Naive thymus-derived CD4-positive, alpha-beta T cell (primary cell): ENCODE measurements around the gene PIK3CD. TPM values are rescaled to one million over a fixed set of nuclear protein-coding genes. Genes with fewer than 3 reads are reported as not detected.
"Not testable (repeated sequence)": the region's sequence is repeated elsewhere in the genome, so short reads cannot be mapped to it uniquely, and the experiment has no call there.

Source experiments
- ATAC-seq: fragments of 150-1000 bp; cut with Tn5 transposase; 2 replicates; pipeline ENCODE4 v1.10.0; 2021; ENCODE audit warnings: mild to moderate bottlenecking, moderate library complexity
- CTCF ChIA-PET: fragments of 350-600 bp; sonication (Branson Sonifier 250); formaldehyde crosslinking; loops from one replicate; lab custom pipeline; 2021; ENCODE audit warnings: antibody characterized with exemption; lab: Charles Lee
- POLR2A ChIA-PET: fragments of 350-600 bp; sonication (Branson Sonifier 250); formaldehyde crosslinking; loops from one replicate; lab custom pipeline; 2021; ENCODE audit warnings: antibody characterized with exemption, inconsistent platforms; lab: Charles Lee
- DNase-seq, 9 donors: peaks; one replicate each; pipeline versions ENCODE4 v3.0.0 to v3.0.0-alpha.2; 2020 to 2022; ENCODE audit warnings: mixed read lengths in 1 of 9
- H3K27ac ChIP-seq: one replicate; pipeline ENCODE4 v1.7.0; 2013; ENCODE audit warnings: mild to moderate bottlenecking, low read depth, low read length, moderate library complexity
- H3K27me3 ChIP-seq, 2 donors: one replicate each; pipeline ENCODE4 v1.7.0; 2013; ENCODE audit warnings: low read length in 2 of 2, mild to moderate bottlenecking in 2 of 2, moderate library complexity in 2 of 2; ENCODE audit not compliant: control insufficient read depth in 2 of 2, insufficient read depth in 2 of 2
- H3K36me3 ChIP-seq, 3 experiments: 1 replicate in 2 of 3; 2 replicates in 1 of 3; pipeline ENCODE4 v1.7.0; 2013; ENCODE audit warnings: low read length in 3 of 3, mild to moderate bottlenecking in 3 of 3, moderate library complexity in 1 of 3; ENCODE audit not compliant: insufficient read depth in 3 of 3, control insufficient read depth in 2 of 3
- H3K4me1 ChIP-seq, 2 donors: one replicate each; pipeline ENCODE4 v1.7.0; 2013; ENCODE audit warnings: low read length in 2 of 2, mild to moderate bottlenecking in 2 of 2, moderate library complexity in 1 of 2; ENCODE audit not compliant: control insufficient read depth in 2 of 2, insufficient read depth in 2 of 2
- H3K4me3 ChIP-seq: 2 replicates; pipeline ENCODE4 v1.7.0; 2013; ENCODE audit warnings: mild to moderate bottlenecking, low read length
- H3K9me3 ChIP-seq, 3 experiments: 1 replicate in 2 of 3; 2 replicates in 1 of 3; pipeline ENCODE4 v1.7.0; 2013; ENCODE audit warnings: low read length in 3 of 3; ENCODE audit not compliant: control insufficient read depth in 2 of 3
- H3K27ac Mint-ChIP-seq, 9 donors: one replicate each; pipeline ENCODE4 v1.8.0; 2020 to 2022; ENCODE audit warnings: mixed read lengths in 9 of 9, mild to moderate bottlenecking in 8 of 9, moderate library complexity in 5 of 9, inconsistent platforms in 2 of 9
- H3K27me3 Mint-ChIP-seq, 5 donors: one replicate each; pipeline ENCODE4 v1.8.0; 2021 to 2022; ENCODE audit warnings: mixed read lengths in 5 of 5, mild to moderate bottlenecking in 1 of 5
- H3K36me3 Mint-ChIP-seq, 5 donors: one replicate each; pipeline ENCODE4 v1.8.0; 2020 to 2022; ENCODE audit warnings: mixed read lengths in 5 of 5, mild to moderate bottlenecking in 3 of 5, inconsistent platforms in 1 of 5
- H3K4me1 Mint-ChIP-seq, 7 donors: one replicate each; pipeline ENCODE4 v1.8.0; 2020 to 2022; ENCODE audit warnings: mixed read lengths in 7 of 7, mild to moderate bottlenecking in 3 of 7, inconsistent platforms in 1 of 7
- H3K4me3 Mint-ChIP-seq, 10 donors: one replicate each; pipeline ENCODE4 v1.8.0; 2020 to 2022; ENCODE audit warnings: mild to moderate bottlenecking in 10 of 10, mixed read lengths in 10 of 10, moderate library complexity in 6 of 10, inconsistent platforms in 2 of 10
- H3K9me3 Mint-ChIP-seq, 11 donors: one replicate each; pipeline ENCODE4 v1.8.0; 2020 to 2022; ENCODE audit warnings: mixed read lengths in 11 of 11, mild to moderate bottlenecking in 4 of 11, inconsistent platforms in 1 of 11, moderate library complexity in 1 of 11
- intact Hi-C, 2 donors: fragments of 100-400 bp; cut with micrococcal nuclease; formaldehyde crosslinking; loops; one replicate each; pipeline ENCODE4 v1.15.1; 2023
- polyA plus RNA-seq, 2 donors: library from polyadenylated mRNA; unstranded; fragments of 300-500 nt; fragmentation: Illumina TruSeq; gene quantifications; one replicate each; pipeline ENCODE4 v1.2.3, GENCODE V29; 2021
- total RNA-seq, 6 experiments: library from RNA in 5 of 6; stranded (reverse) in 5 of 6; gene quantifications; 1 replicate in 5 of 6; 2 replicates in 1 of 6; pipeline ENCODE4 v1.2.3 and lab custom pipeline; 2021 to 2026

Gene PIK3CD
- total and polyA plus RNA-seq, 7 experiments from 2014 or later, result 74.9 to 313 (median 280) TPM

GRCh38 chr1:9744106-9744799 lies 92.7 kb downstream of the PIK3CD start:
- no peak overlapping the region for H3K4me3 Mint-ChIP-seq
- H3K9me3 ChIP-seq, result no peaks in the 10 kb centered on the region
- H3K4me3 ChIP-seq, result no peak overlapping the region
- H3K27ac ChIP-seq, result no peak overlapping the region
- POLR2A ChIA-PET, result interaction anchor here (0.7 to 1.1 kb wide), 3 partner anchors 15 to 269 kb away, joined by 3 to 5 read pairs (median 3); partner anchors contain the start of gene NMNAT1
- H3K9me3 Mint-ChIP-seq, result peaks cover 0 to 4% (median 0%) of the 10 kb centered on the region in 11 donors
- peaks cover 0 to 4% (median 0%) of the 10 kb centered on the region in 7 donors for H3K4me1 Mint-ChIP-seq
- H3K36me3 ChIP-seq, result peaks cover 12 to 73% (median 17%) of the 10 kb centered on the region in 3 experiments
- intact Hi-C loops, result no loop called here
- H3K27ac Mint-ChIP-seq, result peak overlapping the region in 1 of 9 donors; percentile 43
- H3K27me3 ChIP-seq, result no peaks in the 10 kb centered on the region
- ATAC-seq (no peak), DNase-seq (no peak)
- H3K4me1 ChIP-seq, result no peaks in the 10 kb centered on the region
- H3K36me3 Mint-ChIP-seq, result peaks cover 0 to 57% (median 17%) of the 10 kb centered on the region in 5 donors
- CTCF ChIA-PET, result interaction anchor here (1.2 kb wide), 1 partner anchor 17 kb away, joined by 3 read pairs; no protein-coding TSS in a partner anchor
- H3K27me3 Mint-ChIP-seq, result no peaks in the 10 kb centered on the region

DNA sequence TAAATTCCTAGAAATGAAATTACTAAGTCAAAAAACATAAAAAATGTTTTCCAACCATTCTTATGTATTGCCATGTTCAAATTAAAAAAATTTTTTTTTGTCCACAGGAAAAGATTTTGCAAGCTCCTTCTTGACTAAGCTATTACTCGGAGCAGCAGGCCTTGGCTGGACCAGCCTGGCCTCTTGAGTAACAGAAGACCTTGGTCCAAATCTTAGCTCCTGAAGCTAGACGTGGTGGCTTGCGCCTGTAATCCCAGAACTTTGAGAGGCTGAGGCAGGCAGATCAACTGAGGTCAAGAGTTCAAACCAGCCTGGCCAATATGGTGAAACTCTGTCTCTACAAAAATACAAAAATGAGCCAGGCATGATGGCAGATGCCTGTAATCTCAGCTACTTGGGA lies 94.7 kb downstream of the PIK3CD start:
- Histone ChIP-seq H3K4me3 (no peak overlapping the region), H3K4me1 (no peaks in the 10 kb centered on the region), H3K27me3 (no peaks in the 10 kb centered on the region), H3K27ac (no peak overlapping the region), H3K9me3 (no peaks in the 10 kb centered on the region), H3K36me3 (peaks cover 0 to 67% (median 14%) of the 10 kb centered on the region in 3 experiments)
- ChIA-PET CTCF (interaction anchor here (1.2 to 1.3 kb wide), 2 partner anchors 16 to 22 kb away, joined by 3 to 4 read pairs; no protein-coding TSS in a partner anchor), POLR2A (interaction anchor here (1.2 to 1.4 kb wide), 2 partner anchors 11 to 29 kb away, joined by 3 to 4 read pairs; no protein-coding TSS in a partner anchor)
- peaks cover 0 to 4% (median 0%) of the 10 kb centered on the region in 7 donors for H3K4me1 Mint-ChIP-seq
- peaks cover 0 to 57% (median 21%) of the 10 kb centered on the region in 5 donors for H3K36me3 Mint-ChIP-seq
- no peaks in the 10 kb centered on the region for H3K27me3 Mint-ChIP-seq
- H3K4me3 Mint-ChIP-seq, result no peak overlapping the region
- intact Hi-C loops, result no loop called here
- peak overlapping the region in 2 of 9 donors; percentile 12 to 38 for H3K27ac Mint-ChIP-seq
- no peak for ATAC-seq
- peaks cover 0 to 2% (median 0%) of the 10 kb centered on the region in 11 donors for H3K9me3 Mint-ChIP-seq
- DNase-seq, result no peak

- intact Hi-C loops, result no loop called here
- Mint-ChIP-seq H3K36me3 (peaks cover 4 to 57% (median 19%) of the 10 kb centered on the region in 5 donors), H3K27ac (peak overlapping the region in 2 of 9 donors; percentile 12 to 31), H3K27me3 (no peaks in the 10 kb centered on the region), H3K9me3 (peaks cover 0 to 2% (median 0%) of the 10 kb centered on the region in 11 donors), H3K4me3 (no peak overlapping the region), H3K4me1 (peaks cover 0 to 4% (median 0%) of the 10 kb centered on the region in 7 donors)
- Histone ChIP-seq H3K4me3 (no peak overlapping the region), H3K27me3 (no peaks in the 10 kb centered on the region), H3K9me3 (no peaks in the 10 kb centered on the region), H3K27ac (no peak overlapping the region), H3K36me3 (peaks cover 0 to 67% (median 15%) of the 10 kb centered on the region in 3 experiments), H3K4me1 (no peaks in the 10 kb centered on the region)
- no peak for ATAC-seq
- ChIA-PET CTCF (interaction anchor here (1.2 kb wide), 1 partner anchor 22 kb away, joined by 3 read pairs; no protein-coding TSS in a partner anchor), POLR2A (interaction anchor here (1.2 to 1.4 kb wide), 2 partner anchors 11 to 29 kb away, joined by 3 to 4 read pairs; no protein-coding TSS in a partner anchor)
- DNase-seq, result no peak
Measured at GRCh38 chr1:9746651-9747050, 95.1 kb downstream of the PIK3CD start.

DNA sequence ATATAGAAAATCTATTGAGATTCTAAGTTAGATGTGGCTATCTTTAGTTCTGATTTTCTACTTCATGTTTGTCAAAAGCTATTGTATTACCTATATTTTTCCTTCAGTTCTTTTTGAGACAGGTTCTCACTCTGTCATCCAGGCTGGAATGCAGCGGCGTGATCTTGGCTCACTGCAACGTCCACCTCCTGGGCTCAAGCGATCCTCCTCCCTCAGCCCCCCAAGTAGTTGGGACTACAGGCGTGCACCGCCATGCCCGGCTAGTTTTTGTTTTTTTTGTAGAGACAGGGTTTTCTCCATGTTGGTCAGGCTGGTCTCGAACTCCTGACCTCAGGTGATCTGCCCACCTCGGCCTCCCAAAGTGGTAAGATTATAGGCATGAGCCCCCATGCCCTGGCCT lies 96.9 kb downstream of the PIK3CD start:
- H3K9me3 ChIP-seq, H3K27ac ChIP-seq, H3K4me1 ChIP-seq, POLR2A ChIA-PET, H3K27me3 ChIP-seq, CTCF ChIA-PET, intact Hi-C loops, ATAC-seq, H3K4me1 Mint-ChIP-seq, H3K4me3 Mint-ChIP-seq, H3K4me3 ChIP-seq, H3K9me3 Mint-ChIP-seq, H3K27me3 Mint-ChIP-seq, DNase-seq: not testable (repeated sequence)
- H3K36me3 ChIP-seq, result peaks cover 0 to 67% (median 15%) of the 10 kb centered on the region in 3 experiments
- Mint-ChIP-seq H3K27ac (peak overlapping the region in 2 of 9 donors; percentile 22 to 28), H3K36me3 (peaks cover 7 to 46% (median 13%) of the 10 kb centered on the region in 5 donors)

- H3K4me1 Mint-ChIP-seq, result peaks cover 0 to 4% (median 0%) of the 10 kb centered on the region in 7 donors
- no peaks in the 10 kb centered on the region for H3K27me3 ChIP-seq
- CTCF ChIA-PET, result interaction anchor here (0.6 kb wide), 1 partner anchor 96 kb away, joined by 3 read pairs; no protein-coding TSS in a partner anchor
- no peaks in the 10 kb centered on the region for H3K4me1 ChIP-seq
- intact Hi-C loops, result no loop called here
- no peaks in the 10 kb centered on the region for H3K27me3 Mint-ChIP-seq
- H3K9me3 Mint-ChIP-seq, result peaks cover 0 to 2% (median 0%) of the 10 kb centered on the region in 11 donors
- H3K4me3 Mint-ChIP-seq, result peak overlapping the region in 1 of 10 donors; percentile 25
- H3K27ac ChIP-seq, result no peak overlapping the region
- peaks cover 0 to 67% (median 18%) of the 10 kb centered on the region in 3 experiments for H3K36me3 ChIP-seq
- DNase-seq (no peak), ATAC-seq (no peak)
- peak overlapping the region in 2 of 9 donors; percentile 25 to 36 for H3K27ac Mint-ChIP-seq
- POLR2A ChIA-PET, result no interaction called here
- no peak overlapping the region for H3K4me3 ChIP-seq
- H3K36me3 Mint-ChIP-seq, result peaks cover 1 to 41% (median 11%) of the 10 kb centered on the region in 5 donors
- no peaks in the 10 kb centered on the region for H3K9me3 ChIP-seq
Measured at GRCh38 chr1:9749361-9749760, 97.8 kb downstream of the PIK3CD start.

DNA sequence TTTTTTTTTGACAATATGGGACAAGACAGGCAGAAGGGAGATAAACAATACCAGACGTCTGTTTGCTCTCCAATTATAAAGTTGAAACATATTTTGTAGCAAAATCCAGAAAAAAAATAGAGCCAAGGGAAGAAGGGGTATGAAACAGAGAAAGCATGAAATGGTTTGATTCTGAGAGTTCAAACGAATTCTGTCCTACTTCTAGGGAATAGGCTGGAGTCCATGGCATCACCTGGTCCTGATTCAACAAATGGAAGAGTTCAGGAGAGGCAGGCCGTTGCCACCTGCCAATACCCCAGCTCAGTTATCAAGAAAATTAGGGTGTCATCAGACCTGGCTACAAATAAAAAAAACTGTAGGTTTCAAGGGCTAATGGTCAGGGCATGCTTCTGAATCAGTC lies 100.4 kb downstream of the PIK3CD start:
- H3K27ac ChIP-seq, result no peak overlapping the region
- peaks cover 0 to 16% (median 0%) of the 10 kb centered on the region in 7 donors for H3K4me1 Mint-ChIP-seq
- POLR2A ChIA-PET, result no interaction called here
- H3K27me3 Mint-ChIP-seq, result no peaks in the 10 kb centered on the region
- H3K9me3 ChIP-seq, result no peaks in the 10 kb centered on the region
- H3K9me3 Mint-ChIP-seq, result peaks cover 0 to 2% (median 0%) of the 10 kb centered on the region in 11 donors
- ATAC-seq, result no peak
- CTCF ChIA-PET, result no interaction called here
- intact Hi-C loops, result no loop called here
- peak overlapping the region in 3 of 9 donors; percentile 1 to 40 (median 19) for H3K27ac Mint-ChIP-seq
- no peak for DNase-seq
- peaks cover 0 to 38% (median 20%) of the 10 kb centered on the region in 5 donors for H3K36me3 Mint-ChIP-seq
- H3K4me3 ChIP-seq, result no peak overlapping the region
- H3K4me3 Mint-ChIP-seq, result no peak overlapping the region
- no peaks in the 10 kb centered on the region for H3K4me1 ChIP-seq
- H3K27me3 ChIP-seq, result no peaks in the 10 kb centered on the region
- peaks cover 0 to 54% (median 13%) of the 10 kb centered on the region in 3 experiments for H3K36me3 ChIP-seq
